ENCODE results near the gene HECW1.

HECW1 gene

DNA sequence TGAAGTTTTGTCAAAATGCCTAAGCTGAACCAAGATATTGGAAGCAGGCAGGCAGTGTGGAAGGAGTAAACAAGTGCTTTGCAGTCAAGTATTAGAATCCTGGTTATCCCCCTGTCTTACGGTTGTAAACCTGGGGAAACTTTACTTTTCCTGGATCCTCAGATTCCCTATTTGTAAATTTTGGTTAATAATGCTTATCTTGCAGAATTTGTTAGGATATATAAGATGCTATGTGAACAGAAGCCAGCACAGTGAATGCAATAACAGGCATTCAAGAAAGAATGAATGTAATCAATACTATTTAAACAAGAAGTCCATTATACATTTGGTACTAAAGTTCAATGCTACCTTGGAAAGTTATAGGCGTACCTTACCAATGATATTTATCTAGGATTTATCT is 378.7 kb downstream of the HECW1 start:
- no peak overlapping the region for H3K4me3 ChIP-seq (ENCODE audit: low read depth, low read length)
- ChIA-PET CTCF (interaction anchor here (1.2 to 1.4 kb wide), 2 partner anchors 11 to 209 kb away, joined by 3 to 4 read pairs; no protein-coding TSS in a partner anchor), POLR2A (no interaction called here)
- no peak for DNase-seq (ENCODE audit: low read depth, low spot score)
- no peak for TF ChIP-seq CTCF (IDR thresholded peaks at IDR 0.05; ENCODE audit: insufficient read depth, low read length, missing control alignments)

DNA sequence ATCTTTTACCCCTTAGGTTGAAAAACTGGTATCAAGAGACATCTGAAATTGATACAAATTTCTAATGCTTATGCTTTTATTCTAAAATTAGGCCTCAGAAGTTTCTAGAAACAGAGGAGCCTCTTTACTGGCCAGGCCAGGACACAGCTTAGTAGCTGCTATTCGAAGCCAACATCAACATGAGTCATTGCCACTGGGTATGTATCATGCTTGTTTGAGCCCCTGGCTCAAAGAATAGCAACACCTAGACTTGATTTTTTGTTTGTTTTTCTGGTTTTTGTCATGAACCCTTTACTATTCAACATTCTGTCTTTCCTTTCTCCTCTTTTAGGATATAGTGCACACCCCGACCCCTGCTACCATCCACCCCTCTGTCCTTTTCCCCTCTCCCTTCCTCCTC is 379.5 kb downstream of the HECW1 start:
- H3K4me3 ChIP-seq (ENCODE audit: low read depth, low read length), result no peak overlapping the region
- no peak for TF ChIP-seq CTCF (IDR thresholded peaks at IDR 0.05; ENCODE audit: insufficient read depth, low read length, missing control alignments)
- DNase-seq (ENCODE audit: low read depth, low spot score), result peak; percentile 12
- ChIA-PET CTCF (interaction anchor here (1.2 to 1.6 kb wide), 3 partner anchors 10 to 209 kb away, joined by 3 to 5 read pairs (median 4); no protein-coding TSS in a partner anchor), POLR2A (no interaction called here)

DNA sequence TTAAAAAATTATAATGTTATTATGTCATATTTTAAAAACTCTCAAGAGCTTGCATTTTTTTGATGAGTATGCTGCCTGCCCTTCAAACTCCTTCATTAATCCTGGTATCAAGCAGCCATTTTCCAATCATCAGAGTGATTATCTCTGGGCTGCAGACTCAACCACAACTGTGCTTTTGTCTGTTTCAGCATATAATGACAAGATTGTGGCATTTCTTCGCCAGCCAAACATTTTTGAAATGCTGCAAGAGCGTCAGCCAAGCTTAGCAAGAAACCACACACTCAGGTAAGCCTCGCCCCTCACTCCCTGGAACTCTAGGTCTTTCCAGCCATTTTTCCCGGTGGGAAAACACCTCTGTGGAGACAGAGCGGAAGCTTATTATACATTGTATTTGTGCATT is 380.4 kb downstream of the HECW1 start:
- no peak for TF ChIP-seq CTCF (IDR thresholded peaks at IDR 0.05; ENCODE audit: insufficient read depth, low read length, missing control alignments)
- H3K4me3 ChIP-seq (ENCODE audit: low read depth, low read length), result no peak overlapping the region
- CTCF ChIA-PET, result interaction anchor here (1.6 kb wide), 1 partner anchor 19 kb away, joined by 5 read pairs; no protein-coding TSS in a partner anchor
- POLR2A ChIA-PET, result interaction anchor here (0.6 kb wide), 1 partner anchor 119 kb away, joined by 3 read pairs; no protein-coding TSS in a partner anchor
- DNase-seq (ENCODE audit: low read depth, low spot score), result no peak

- DNase-seq (ENCODE audit: low read depth, low spot score), result no peak
- ChIA-PET POLR2A (no interaction called here), CTCF (no interaction called here)
- no peak for TF ChIP-seq CTCF (IDR thresholded peaks at IDR 0.05; ENCODE audit: insufficient read depth, low read length, missing control alignments)
- H3K4me3 ChIP-seq (ENCODE audit: low read depth, low read length), result no peak overlapping the region
Measured at GRCh38 chr7:43495572-43495971, 383.1 kb downstream of the HECW1 start.

DNA sequence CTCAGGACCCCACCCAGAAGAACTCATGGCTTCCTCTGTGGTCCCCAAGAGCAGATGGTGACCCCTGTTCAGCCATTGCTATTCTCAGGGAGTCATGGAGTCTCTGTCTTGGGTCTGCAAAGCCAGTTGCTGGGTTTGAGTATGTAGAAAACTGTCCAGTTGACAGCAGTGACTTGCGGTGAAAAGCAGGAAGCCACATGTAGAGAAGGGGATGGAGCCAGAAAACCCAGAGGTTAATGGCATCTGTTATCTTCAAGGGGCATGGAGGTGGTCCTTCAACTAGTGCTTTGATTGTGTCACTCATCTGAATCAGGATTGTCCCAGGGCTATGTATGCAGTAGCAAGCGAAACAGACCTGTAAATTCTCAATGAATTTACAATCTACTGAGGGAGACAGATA is 384.1 kb downstream of the HECW1 start:
- H3K4me3 ChIP-seq (ENCODE audit: low read depth, low read length), result no peak overlapping the region
- ChIA-PET POLR2A (no interaction called here), CTCF (no interaction called here)
- TF ChIP-seq CTCF (IDR thresholded peaks at IDR 0.05; ENCODE audit: insufficient read depth, low read length, missing control alignments), result no peak
- no peak for DNase-seq (ENCODE audit: low read depth, low spot score)

- H3K4me3 ChIP-seq (ENCODE audit: low read depth, low read length), result no peak overlapping the region
- peak; percentile 21 for DNase-seq (ENCODE audit: low read depth, low spot score)
- TF ChIP-seq CTCF (IDR thresholded peaks at IDR 0.05; ENCODE audit: insufficient read depth, low read length, missing control alignments), result no peak
- ChIA-PET CTCF (interaction anchor here (1.1 to 2.1 kb wide), 3 partner anchors 9 to 337 kb away, joined by 3 to 5 read pairs (median 4); no protein-coding TSS in a partner anchor), POLR2A (no interaction called here)
Measured at GRCh38 chr7:43501870-43502269, 389.4 kb downstream of the HECW1 start.
